NCI-H1694 (cell line): Measurements from ENCODE around the gene CH25H.

Experiments
- DNase-seq: peaks from one replicate; lab custom pipeline; 2025; lab: John Stamatoyannopoulos, UW

Gene CH25H

DNA sequence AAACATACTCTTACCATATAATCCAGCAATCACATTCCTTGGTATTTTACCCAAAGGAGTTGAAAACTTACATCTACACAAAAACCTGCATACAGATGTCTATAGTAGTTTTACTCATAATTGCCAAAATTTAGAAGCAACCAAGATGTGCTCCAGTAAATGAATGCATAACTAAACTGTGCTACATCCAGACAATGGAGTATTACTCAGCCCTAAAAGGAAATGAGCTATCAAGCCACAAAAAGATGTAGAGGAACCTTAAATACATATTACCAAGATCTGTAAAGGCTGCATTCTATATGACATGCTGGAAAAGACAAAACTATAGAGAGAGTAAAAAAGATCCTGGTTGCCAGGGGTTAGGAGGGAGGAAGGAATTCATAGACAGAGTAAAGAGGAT lies 21.8 kb upstream of the CH25H start:
- no peak for DNase-seq

DNA sequence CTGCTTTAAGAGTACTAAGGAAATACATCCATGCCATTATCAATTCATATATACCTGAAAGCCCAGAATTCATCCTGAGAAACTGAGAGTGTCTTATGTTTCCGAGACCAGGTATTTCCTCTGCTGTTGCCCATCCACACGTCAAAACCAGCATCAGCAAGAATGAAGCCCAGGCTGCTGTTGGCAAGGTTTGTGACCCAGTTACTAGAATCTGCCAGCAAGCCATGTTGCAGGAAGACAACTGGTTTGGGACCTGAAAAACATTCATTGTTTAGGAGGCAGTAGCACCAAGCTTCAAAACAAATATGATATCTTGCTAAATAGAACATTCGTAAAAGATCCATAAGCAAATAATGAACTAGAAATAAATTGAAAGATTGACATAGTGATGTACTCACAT lies 21.0 kb upstream of the CH25H start:
- no peak for DNase-seq

DNA sequence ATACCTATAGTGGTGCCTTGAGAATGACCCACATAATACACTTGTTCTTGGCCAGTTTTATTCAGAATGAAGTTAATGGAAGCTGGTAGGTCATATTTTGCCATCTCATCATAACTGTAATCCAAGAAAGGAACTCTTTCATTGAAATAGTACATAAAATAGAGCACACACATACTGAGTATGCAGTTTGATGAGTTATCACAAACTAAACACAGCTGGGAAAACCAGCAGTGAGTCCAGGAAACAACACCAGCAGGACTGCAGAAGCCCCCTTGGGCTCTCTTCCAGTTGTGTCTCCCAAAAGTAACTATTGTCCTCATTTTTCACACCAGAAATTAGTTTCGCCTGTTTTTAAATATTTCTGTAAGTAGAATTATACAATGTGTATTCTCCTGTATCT lies 19.8 kb upstream of the CH25H start:
- DNase-seq, result no peak

DNA sequence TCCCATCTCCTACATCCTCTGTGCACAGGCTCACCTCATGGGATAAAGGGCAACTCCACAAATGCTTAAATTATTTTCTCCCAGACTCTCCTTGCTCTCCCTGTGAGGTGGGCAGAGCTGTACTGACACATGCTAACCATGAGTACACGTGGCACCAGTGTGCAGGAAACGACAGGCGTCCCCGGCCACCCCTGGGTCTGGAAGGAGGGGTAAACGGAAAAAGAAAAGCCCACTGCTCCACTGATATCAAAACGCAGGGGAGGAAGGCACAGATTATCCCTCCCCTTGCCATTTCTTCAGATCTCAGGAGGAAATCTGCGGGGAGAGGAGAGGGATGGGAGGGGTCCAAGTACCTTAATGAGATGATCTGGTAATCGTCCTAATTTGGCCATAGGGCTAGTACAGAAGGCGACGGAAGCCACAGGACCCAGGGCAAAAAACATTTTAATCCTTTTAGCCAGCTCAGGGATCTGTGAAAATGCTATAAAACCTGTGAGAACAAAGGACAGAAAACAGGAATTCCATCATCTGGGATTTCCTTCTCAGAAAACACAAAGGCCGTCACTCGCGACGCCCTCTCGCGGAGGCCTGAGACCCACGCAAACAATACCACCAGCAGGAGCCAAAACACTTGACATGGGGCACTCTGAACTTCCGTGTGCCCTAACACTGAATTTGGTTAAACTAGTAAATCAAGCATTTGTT lies 17.8 kb upstream of the CH25H start:
- no peak for DNase-seq

- DNase-seq, result no peak
Observed at GRCh38 chr10:89221919-89222318, 14.8 kb upstream of the CH25H start.

DNA sequence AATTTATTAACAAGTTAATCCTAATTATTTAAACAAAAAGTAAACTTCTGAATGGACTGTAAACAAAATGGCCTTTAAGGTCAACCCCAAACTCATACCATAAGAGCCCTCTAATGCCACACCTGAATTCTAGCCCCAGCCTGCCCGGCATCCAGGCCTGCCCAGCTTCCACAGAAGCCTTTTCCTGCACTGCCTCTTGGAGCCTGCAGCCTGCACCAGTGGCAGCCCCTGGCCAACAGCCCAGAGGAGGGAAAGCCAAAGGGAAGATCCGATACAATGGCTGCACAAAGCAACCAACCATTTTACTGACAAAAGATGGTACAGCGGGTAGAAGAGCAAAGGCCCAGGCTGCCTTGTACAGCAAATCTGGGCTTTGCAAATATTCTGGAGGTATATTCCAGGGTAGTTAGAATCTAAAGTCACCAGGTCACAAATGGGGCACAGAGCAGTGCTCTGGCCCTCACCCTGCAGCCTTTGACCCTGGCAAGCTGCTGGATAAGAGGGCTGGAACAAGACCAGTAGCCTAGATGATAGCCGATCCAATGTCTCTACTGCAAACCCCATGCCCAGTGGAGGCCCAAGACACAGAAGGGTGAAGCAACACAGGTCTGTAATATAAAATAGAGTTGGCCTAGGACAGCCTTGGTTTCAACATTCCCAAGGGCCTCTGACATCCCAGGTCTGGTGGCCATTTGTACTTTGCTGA lies 12.5 kb upstream of the CH25H start:
- no peak for DNase-seq

DNA sequence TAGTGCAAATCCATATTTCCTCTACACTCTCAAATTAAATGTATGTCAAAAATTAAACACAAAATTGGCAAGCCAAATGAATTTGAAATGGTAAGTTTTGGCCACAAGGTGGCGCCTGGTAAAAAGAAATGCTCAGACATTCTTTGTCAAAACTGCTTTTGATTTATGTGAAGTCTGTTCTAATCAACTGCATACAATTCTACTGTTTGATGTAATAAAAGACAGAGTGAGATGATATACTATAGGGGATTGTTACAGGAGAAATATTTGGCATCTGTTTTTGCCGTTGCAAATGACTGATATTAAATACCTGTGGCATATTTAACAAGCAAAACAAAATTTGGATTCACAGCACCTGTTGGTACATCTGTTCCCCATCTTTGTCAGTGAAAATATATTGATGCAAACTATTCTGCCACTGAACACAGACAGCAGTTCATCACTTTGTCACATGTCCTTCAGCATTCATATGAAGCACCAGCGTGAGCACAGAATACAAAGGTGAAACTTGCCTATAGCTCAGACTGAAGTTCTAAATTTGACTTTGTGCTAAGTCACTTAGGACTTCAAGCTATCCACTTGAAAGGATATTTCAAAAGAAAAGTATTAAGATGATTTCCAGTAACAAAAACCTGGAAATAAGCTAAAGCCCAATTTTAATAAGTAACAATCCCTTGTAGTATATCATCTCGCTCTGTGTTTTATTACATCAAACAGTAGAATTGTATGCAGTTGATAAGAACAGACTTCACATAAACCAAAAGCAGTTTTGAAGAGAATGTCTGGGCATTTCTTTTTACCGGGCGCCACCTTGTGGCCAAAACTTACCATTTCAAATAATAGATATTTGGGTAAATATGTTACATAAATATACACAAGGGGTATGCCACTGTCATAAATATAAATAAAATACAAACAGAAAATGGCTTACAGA lies 10.2 kb upstream of the CH25H start:
- DNase-seq, result peak; percentile 57

GRCh38 chr10:89216056-89216455 lies 8.9 kb upstream of the CH25H start:
- DNase-seq, result no peak

GRCh38 chr10:89215511-89215910 lies 8.4 kb upstream of the CH25H start:
- DNase-seq, result no peak

- no peak for DNase-seq
Observed at GRCh38 chr10:89214566-89215165, 7.5 kb upstream of the CH25H start.

- DNase-seq, result peak; percentile 14
Observed at GRCh38 chr10:89213191-89213808, 6.2 kb upstream of the CH25H start.

DNA sequence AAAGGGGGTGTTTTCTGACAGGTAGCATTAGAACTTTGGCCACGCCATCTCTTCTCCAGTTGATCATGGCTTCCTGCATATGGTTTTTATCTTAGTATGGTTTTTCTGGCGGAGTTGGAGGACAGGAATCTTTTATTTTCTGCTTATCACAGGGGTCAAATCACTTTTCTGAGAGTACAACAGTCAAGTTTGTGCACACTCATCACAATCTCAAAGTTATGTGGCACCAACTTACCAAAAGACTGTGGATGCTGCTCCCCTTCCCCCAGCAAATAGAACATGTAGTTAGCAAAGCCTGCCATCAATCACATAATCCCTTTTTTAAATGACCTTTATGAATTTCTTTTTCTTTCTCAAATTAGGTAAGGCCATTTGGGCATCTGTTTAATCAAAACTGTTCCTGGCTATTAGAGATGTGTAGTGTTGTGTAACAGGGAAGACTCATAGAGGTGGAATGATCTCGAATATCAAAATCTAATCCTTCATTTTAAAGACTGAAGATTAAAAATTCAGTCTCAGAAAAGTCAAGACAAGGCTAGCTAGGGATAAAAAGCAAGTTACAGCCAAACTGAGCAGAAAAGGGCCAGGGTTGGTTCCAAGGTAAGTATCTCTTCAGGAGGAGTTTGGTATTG lies 3.8 kb upstream of the CH25H start:
- DNase-seq, result no peak

- DNase-seq, result no peak
Observed at GRCh38 chr10:89209718-89210117, 2.6 kb upstream of the CH25H start.

DNA sequence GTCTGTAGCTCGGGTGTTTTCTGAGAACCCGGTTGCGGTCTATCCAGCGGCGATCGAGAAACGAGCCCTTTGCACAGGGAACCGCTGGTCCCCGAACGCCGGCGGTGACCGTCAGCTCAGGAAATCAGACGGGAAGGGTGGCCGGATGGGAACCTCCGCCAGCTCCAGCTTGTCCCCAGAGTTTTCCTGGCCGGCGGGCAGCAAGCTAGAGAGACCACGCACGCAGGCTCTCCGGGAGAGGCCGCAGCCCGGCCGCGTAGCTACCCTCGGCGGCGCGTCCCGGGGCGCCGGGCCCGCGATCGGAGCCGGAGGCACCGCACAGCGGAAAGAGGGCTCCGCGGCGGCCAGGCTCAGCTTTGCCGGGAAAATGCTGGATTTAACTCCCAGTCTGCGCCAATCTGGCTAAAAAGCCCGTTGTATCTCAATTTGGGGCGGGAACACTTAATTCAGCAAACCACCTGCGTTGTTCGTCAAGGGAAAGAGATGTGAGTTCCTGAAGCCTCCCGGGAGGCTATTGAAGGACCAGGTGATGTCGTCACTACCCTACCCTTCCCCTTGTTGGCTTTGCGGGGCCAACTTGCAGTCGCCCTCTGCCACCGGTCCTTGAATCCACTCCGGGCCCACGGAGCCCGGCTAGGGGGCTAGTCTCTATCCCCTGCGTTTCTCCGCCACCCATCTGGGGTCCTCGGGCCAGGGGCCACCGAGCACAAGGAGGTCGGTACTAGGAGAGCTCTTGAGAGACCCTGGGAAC lies 859 bp upstream of the CH25H start:
- DNase-seq, result no peak

- DNase-seq, result peak; percentile 22
Observed at GRCh38 chr10:89206402-89207180, 526 bp downstream of the CH25H start.

GRCh38 chr10:89204621-89205185 lies 2.4 kb downstream of the CH25H start:
- DNase-seq, result no peak

GRCh38 chr10:89203237-89203636 lies 3.9 kb downstream of the CH25H start:
- no peak for DNase-seq

- DNase-seq, result no peak
Observed at GRCh38 chr10:89202033-89202425, 5.1 kb downstream of the CH25H start.

- no peak for DNase-seq
Observed at GRCh38 chr10:89201345-89202032, 5.6 kb downstream of the CH25H start.
